Activated T-helper 1 cell treated with anti-CD3 and anti-CD28 coated beads, Interleukin-2, amount 50 U/mL, for 16 hours (primary cell): Measurements from ENCODE around the gene ASXL1.
A peak's percentile ranks its signal among the peaks of the same experiment; 100 is the strongest.
"Not testable (repeated sequence)": the region's sequence is repeated elsewhere in the genome, so short reads cannot be mapped to it uniquely, and the experiment has no call there.

Experiments used
- DNase-seq, 2 donors: peaks; one replicate each; pipeline ENCODE4 v3.0.0-alpha.2; 2020; ENCODE audit warnings: low read depth in 1 of 2, low spot score in 1 of 2

The ASXL1 gene

GRCh38 chr20:32336918-32337347 lies 21.2 kb upstream of the ASXL1 start:
- no peak for DNase-seq

- DNase-seq, result no peak
These were observed 20.0 kb upstream of the ASXL1 start for GRCh38 chr20:32337937-32338661.

- DNase-seq, result no peak
These were observed 19.5 kb upstream of the ASXL1 start for GRCh38 chr20:32338665-32339064.

- no peak for DNase-seq
These were observed 19.0 kb upstream of the ASXL1 start for GRCh38 chr20:32339116-32339515.

- DNase-seq, result not testable (repeated sequence)
These were observed 17.1 kb upstream of the ASXL1 start for GRCh38 chr20:32341053-32341452.

- DNase-seq, result no peak
These were observed 14.7 kb upstream of the ASXL1 start for GRCh38 chr20:32343439-32343838.

GRCh38 chr20:32344835-32345506 lies 13.2 kb upstream of the ASXL1 start:
- no peak for DNase-seq

- no peak for DNase-seq
These were observed 9.9 kb upstream of the ASXL1 start for GRCh38 chr20:32348207-32348606.

- no peak for DNase-seq
These were observed 7.7 kb upstream of the ASXL1 start for GRCh38 chr20:32350421-32350820.

GRCh38 chr20:32352121-32352720 lies 5.9 kb upstream of the ASXL1 start:
- DNase-seq, result no peak

- DNase-seq, result no peak
These were observed 4.2 kb upstream of the ASXL1 start for GRCh38 chr20:32353848-32354496.

GRCh38 chr20:32354592-32355416 lies 3.3 kb upstream of the ASXL1 start:
- DNase-seq, result no peak

- no peak for DNase-seq
These were observed 2.7 kb upstream of the ASXL1 start for GRCh38 chr20:32355417-32355841.

- DNase-seq, result not testable (repeated sequence)
These were observed 2.1 kb upstream of the ASXL1 start for GRCh38 chr20:32355907-32356621.

GRCh38 chr20:32356622-32357374 lies 1.3 kb upstream of the ASXL1 start:
- no peak for DNase-seq

GRCh38 chr20:32357375-32357868 lies 709 bp upstream of the ASXL1 start:
- DNase-seq, result no peak

- DNase-seq, result no peak
These were observed 426 bp downstream of the ASXL1 start for GRCh38 chr20:32358632-32358882.

GRCh38 chr20:32358883-32359632 lies 927 bp downstream of the ASXL1 start:
- peak; percentile 39 to 64 for DNase-seq
